H1 (cell line): Measurements from ENCODE around the gene NCAPD3. TPM values are rescaled to one million over a fixed set of nuclear protein-coding genes. Genes with fewer than 3 reads are reported as not detected.

Source experiments
- CTCF ChIA-PET: fragments of 300-600 bp; sonication (Branson Sonifier 250); formaldehyde crosslinking; loops from one replicate; lab custom pipeline; 2021; ENCODE audit not compliant: partially characterized antibody; lab: Charles Lee
- POLR2A ChIA-PET: fragments of 300-600 bp; sonication (Branson Sonifier 250); formaldehyde crosslinking; loops from one replicate; lab custom pipeline; 2021; ENCODE audit warnings: inconsistent platforms; ENCODE audit not compliant: partially characterized antibody; lab: Charles Lee
- DNase-seq, 2 experiments: peaks; one replicate each; pipeline versions ENCODE4 v3.0.0 to v3.0.0-alpha.2; 2010 to 2022; ENCODE audit warnings: low spot score in 2 of 2, low read depth in 1 of 2, mixed read lengths in 1 of 2
- FAIRE-seq: peaks from 2 replicates; lab custom pipeline; 2011; peaks lifted over from hg19 to GRCh38; lab: Jason Lieb, UNC
- H2AFZ ChIP-seq: 2 replicates; pipeline ENCODE4 v1.8.1; 2012; ENCODE audit warnings: low read length, inconsistent platforms
- H2AK5ac ChIP-seq: 2 replicates; pipeline ENCODE4 v1.6.1; 2013; ENCODE audit warnings: low read depth, low read length
- H2BK120ac ChIP-seq: replicated peaks from 2 replicates; pipeline ENCODE3; 2013; ENCODE audit warnings: low read depth, low read length, inconsistent platforms
- H2BK12ac ChIP-seq: 2 replicates; pipeline ENCODE4 v1.6.1; 2013; ENCODE audit warnings: low read depth, low read length
- H2BK15ac ChIP-seq: 2 replicates; pipeline ENCODE4 v1.6.1; 2013; ENCODE audit warnings: low read length
- H2BK20ac ChIP-seq: 2 replicates; pipeline ENCODE4 v1.6.1; 2013; ENCODE audit warnings: low read length
- H2BK5ac ChIP-seq: 2 replicates; pipeline ENCODE4 v1.6.1; 2013; ENCODE audit warnings: low read depth, low read length
- H3K14ac ChIP-seq: 2 replicates; pipeline ENCODE4 v1.6.1; 2013; ENCODE audit warnings: inconsistent platforms; ENCODE audit not compliant: insufficient read length
- H3K18ac ChIP-seq: 2 replicates; pipeline ENCODE4 v1.6.1; 2013; ENCODE audit warnings: low read length; ENCODE audit errors: extremely low read depth
- H3K23ac ChIP-seq: 2 replicates; pipeline ENCODE4 v1.6.1; 2013; ENCODE audit warnings: inconsistent platforms; ENCODE audit not compliant: insufficient read length
- H3K23me2 ChIP-seq: 2 replicates; pipeline ENCODE4 v1.6.1; 2013; ENCODE audit warnings: low read depth, low read length
- H3K27ac ChIP-seq: 2 replicates; pipeline ENCODE4 v1.6.1; 2011; ENCODE audit warnings: low read depth, low read length, inconsistent platforms
- H3K27me3 ChIP-seq, 4 experiments: replicated peaks in 1 of 4; 1 replicate in 1 of 4; 2 replicates in 3 of 4; pipeline versions ENCODE4 v1.6.1 to v1.8.1; 2011 to 2013; ENCODE audit warnings: low read length in 3 of 4, mild to moderate bottlenecking in 3 of 4, inconsistent platforms in 2 of 4, mixed read lengths in 2 of 4, moderate library complexity in 1 of 4; ENCODE audit not compliant: control insufficient read depth in 3 of 4, insufficient read depth in 3 of 4; ENCODE audit errors: extremely low read depth in 1 of 4
- H3K36me3 ChIP-seq, 4 experiments: 2 replicates each; pipeline versions ENCODE4 v1.6.1 to v1.8.1; 2011 to 2013; ENCODE audit warnings: mild to moderate bottlenecking in 4 of 4, low read length in 3 of 4, moderate library complexity in 2 of 4, control low read depth in 1 of 4, inconsistent platforms in 1 of 4; ENCODE audit not compliant: insufficient read depth in 4 of 4, control insufficient read depth in 2 of 4
- H3K4ac ChIP-seq: replicated peaks from 2 replicates; pipeline ENCODE3; 2013; ENCODE audit warnings: low read length, low read depth, mixed read lengths, inconsistent platforms; ENCODE audit not compliant: insufficient read length
- H3K4me1 ChIP-seq, 4 experiments: replicated peaks in 1 of 4; 1 replicate in 1 of 4; 2 replicates in 3 of 4; pipeline versions ENCODE4 v1.6.1 to v1.8.1; 2011 to 2013; ENCODE audit warnings: low read length in 3 of 4, inconsistent platforms in 2 of 4, mixed read lengths in 1 of 4; ENCODE audit not compliant: insufficient read depth in 4 of 4, control insufficient read depth in 3 of 4
- H3K4me2 ChIP-seq, 2 experiments: 2 replicates each; pipeline versions ENCODE4 v1.6.1 to v1.8.1; 2011 to 2013; ENCODE audit warnings: low read depth in 2 of 2, low read length in 2 of 2, control low read depth in 1 of 2, inconsistent platforms in 1 of 2, mild to moderate bottlenecking in 1 of 2; ENCODE audit not compliant: insufficient read depth in 1 of 2
- H3K4me3 ChIP-seq, 4 experiments: fragments of 200-600, 300-600 bp in 1 of 4; sonication (generic), shearing (Covaris generic), sonication (Bioruptor Twin) in 1 of 4; 2 replicates each; pipeline versions ENCODE4 v1.5.1 to v1.8.1; 2011 to 2016; ENCODE audit warnings: low read length in 4 of 4, low read depth in 3 of 4, control low read depth in 2 of 4, inconsistent platforms in 2 of 4, mild to moderate bottlenecking in 2 of 4, mixed read lengths in 1 of 4, moderate library complexity in 1 of 4; ENCODE audit not compliant: insufficient read depth in 2 of 4; ENCODE audit errors: extremely low read depth in 1 of 4
- H3K56ac ChIP-seq: replicated peaks from 2 replicates; pipeline ENCODE3; 2013; ENCODE audit warnings: low read depth, mild to moderate bottlenecking, mixed read lengths, low read length, inconsistent platforms; ENCODE audit not compliant: insufficient read length
- H3K79me1 ChIP-seq: 2 replicates; pipeline ENCODE4 v1.6.1; 2013; ENCODE audit warnings: low read depth, low read length, control low read depth
- H3K79me2 ChIP-seq, 2 experiments: 2 replicates each; pipeline versions ENCODE4 v1.6.1 to v1.8.1; 2012 to 2013; ENCODE audit warnings: low read length in 2 of 2, mild to moderate bottlenecking in 2 of 2, inconsistent platforms in 1 of 2; ENCODE audit not compliant: insufficient read depth in 2 of 2, control insufficient read depth in 1 of 2
- H3K9ac ChIP-seq, 4 experiments: replicated peaks in 1 of 4; 1 replicate in 1 of 4; 2 replicates in 3 of 4; pipeline versions ENCODE4 v1.6.1 to v1.8.1; 2011 to 2013; ENCODE audit warnings: low read depth in 3 of 4, low read length in 3 of 4, control low read depth in 2 of 4, mild to moderate bottlenecking in 2 of 4, moderate library complexity in 2 of 4, inconsistent platforms in 1 of 4; ENCODE audit errors: extremely low read depth in 1 of 4
- H3K9me3 ChIP-seq, 2 experiments: 2 replicates each; pipeline versions ENCODE4 v1.6.1 to v1.8.1; 2012 to 2013; ENCODE audit warnings: mild to moderate bottlenecking in 2 of 2, moderate library complexity in 2 of 2, control low read depth in 1 of 2, inconsistent platforms in 1 of 2, low read depth in 1 of 2, low read length in 1 of 2, mixed read lengths in 1 of 2; ENCODE audit not compliant: insufficient read depth in 2 of 2
- H4K20me1 ChIP-seq, 2 experiments: replicated peaks in 1 of 2; 2 replicates each; pipeline versions ENCODE3 to v1.8.1; 2011 to 2013; ENCODE audit warnings: inconsistent platforms in 2 of 2, low read length in 2 of 2, mild to moderate bottlenecking in 1 of 2; ENCODE audit not compliant: insufficient read depth in 2 of 2, control insufficient read depth in 1 of 2
- H4K5ac ChIP-seq: 2 replicates; pipeline ENCODE4 v1.6.1; 2013; ENCODE audit warnings: low read length, low read depth, mixed read lengths, inconsistent platforms; ENCODE audit not compliant: insufficient read length
- H4K8ac ChIP-seq: 2 replicates; pipeline ENCODE4 v1.8.0; 2013; ENCODE audit warnings: mild to moderate bottlenecking, moderate library complexity, low read length, inconsistent platforms; ENCODE audit not compliant: insufficient read depth; ENCODE audit errors: extremely low read depth
- H4K91ac ChIP-seq: replicated peaks from 2 replicates; pipeline ENCODE3; 2013; ENCODE audit warnings: low read length, mixed read lengths, inconsistent platforms; ENCODE audit not compliant: insufficient read length
- BCL11A ChIP-seq, 2 experiments: IDR thresholded peaks; one replicate each; pipeline ENCODE4 v1.6.1; 2011; ENCODE audit warnings: low read depth in 2 of 2, low read length in 2 of 2, mild to moderate bottlenecking in 2 of 2
- JUN ChIP-seq: IDR thresholded peaks from 2 replicates; pipeline ENCODE4 v1.6.1; 2011; ENCODE audit warnings: low read depth, mild to moderate bottlenecking, improper control_type of control experiment, low read length
- WGBS, 2 experiments: shearing (Covaris generic) in 1 of 2; methylation state at CpG; one replicate each; pipeline versions ENCODE4 v1.1.6 to v1.1.7; 2013 to 2015; ENCODE audit warnings: low lambda C conversion rate in 2 of 2, mixed read lengths in 2 of 2, inconsistent platforms in 1 of 2, low coverage in 1 of 2, missing lambda C conversion rate in 1 of 2; ENCODE audit not compliant: insufficient replicate concordance in 2 of 2, insufficient coverage in 1 of 2, insufficient read length in 1 of 2; ENCODE audit errors: extremely low coverage in 1 of 2, missing lambda C conversion rate in 1 of 2; 5-methylcytosine and 5-hydroxymethylcytosine counted together
- polyA plus RNA-seq, 7 experiments: library from polyadenylated mRNA; depleted of rRNA in 3 of 7; stranded (reverse) in 5 of 7; unstranded in 2 of 7; fragments of >200 nt in 5 of 7; fragments of 200-250 nt in 2 of 7; gene quantifications; 1 replicate in 5 of 7; 2 replicates in 1 of 7; 4 replicates in 1 of 7; pipeline versions ENCODE4 v1.2.1 to v1.2.3, GENCODE V29; 2011 to 2013; ENCODE audit warnings: missing spikeins in 2 of 7, mixed read lengths in 2 of 7
- total RNA-seq: library from RNA; stranded (reverse); fragmentation: NEBNext Ultra II Directional; extraction: Animal tissue kit (Norgen Biotek cat#: 25700); gene quantifications from 2 replicates; pipeline ENCODE4 v1.2.1, GENCODE V29; 2021

The NCAPD3 gene
- total and polyA plus RNA-seq, 2 of the 8 experiments (the other 6 are each of a cell fraction or from before 2014, with no cell fraction given): 26.5 to 55.2 TPM

DNA sequence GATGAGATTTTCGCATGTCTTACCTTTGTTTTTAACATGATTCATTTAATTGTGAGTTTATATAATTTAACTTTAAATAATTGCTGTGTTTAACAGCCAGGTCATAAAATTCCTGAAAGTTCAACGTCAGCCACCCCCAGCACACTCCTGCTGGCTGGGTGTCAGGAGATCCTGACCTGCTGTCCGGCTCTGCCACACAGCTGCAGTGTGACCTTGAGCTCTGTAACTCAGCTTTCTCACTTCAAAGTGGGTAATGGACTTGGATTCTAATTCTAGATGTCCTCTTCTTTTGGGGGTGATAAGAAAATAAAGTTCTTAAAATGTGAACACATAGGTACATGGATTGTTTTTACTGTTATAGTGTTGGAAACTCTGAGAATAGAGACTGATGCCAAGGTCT lies 11.6 kb upstream of the NCAPD3 start:
- Histone ChIP-seq H3K79me1 (no peaks in the 10 kb centered on the region; the same call in 1 of the 2 replicates), H3K18ac (no peak overlapping the region), H3K79me2 (peaks cover 0 to 3% of the 10 kb centered on the region in 2 experiments; a peak in 1 of 4 replicates), H2BK12ac (no peak overlapping the region), H3K9me3 (no peaks in the 10 kb centered on the region), H2AFZ (no peak overlapping the region), H4K20me1 (peaks cover 0 to 1% of the 10 kb centered on the region in 2 experiments), H4K91ac (no peak overlapping the region), H3K23me2 (no peaks in the 10 kb centered on the region), H3K56ac (no peak overlapping the region), H2BK15ac (no peak overlapping the region), H3K9ac (no peak overlapping the region), H3K23ac (no peak overlapping the region), H2BK120ac (no peak overlapping the region), H4K8ac (no peak overlapping the region), H4K5ac (no peak overlapping the region), H2BK20ac (no peak overlapping the region), H2AK5ac (no peak overlapping the region), H3K4me1 (no peaks in the 10 kb centered on the region), H3K4me2 (no peak overlapping the region), H2BK5ac (no peak overlapping the region), H3K4ac (no peak overlapping the region), H3K36me3 (no peaks in the 10 kb centered on the region; a peak in 2 of 8 replicates), H3K27ac (no peak overlapping the region), H3K14ac (no peak overlapping the region), H3K4me3 (no peak overlapping the region), H3K27me3 (no peaks in the 10 kb centered on the region)
- no peak for FAIRE-seq
- ChIA-PET POLR2A (interaction anchor here (1.9 kb wide), 1 partner anchor 23 kb away, joined by 4 read pairs; no protein-coding TSS in a partner anchor), CTCF (interaction anchor here (1.7 to 2.7 kb wide), 3 partner anchors 9 to 26 kb away, joined by 6 to 23 read pairs (median 12); partner anchors contain the start of genes NCAPD3 and VPS26B)
- no peak for DNase-seq
- 94% methylated on average over 3 of the region's 3 CpGs; no CpG with 5 or more reads in 1 of the 2 experiments for WGBS, 2 experiments
- no peak for TF ChIP-seq JUN
- no peak for TF ChIP-seq BCL11A (IDR thresholded peaks at IDR 0.05; ENCODE audit: low read depth in 2 of 2, low read length in 2 of 2)
